ENCODE results near the gene CDK14. TPM values are rescaled to one million over a fixed set of nuclear protein-coding genes. Genes with fewer than 3 reads are reported as not detected.

The CDK14 gene
- total RNA-seq, 1 experiment from 2014 or later, result 57.9 TPM

DNA sequence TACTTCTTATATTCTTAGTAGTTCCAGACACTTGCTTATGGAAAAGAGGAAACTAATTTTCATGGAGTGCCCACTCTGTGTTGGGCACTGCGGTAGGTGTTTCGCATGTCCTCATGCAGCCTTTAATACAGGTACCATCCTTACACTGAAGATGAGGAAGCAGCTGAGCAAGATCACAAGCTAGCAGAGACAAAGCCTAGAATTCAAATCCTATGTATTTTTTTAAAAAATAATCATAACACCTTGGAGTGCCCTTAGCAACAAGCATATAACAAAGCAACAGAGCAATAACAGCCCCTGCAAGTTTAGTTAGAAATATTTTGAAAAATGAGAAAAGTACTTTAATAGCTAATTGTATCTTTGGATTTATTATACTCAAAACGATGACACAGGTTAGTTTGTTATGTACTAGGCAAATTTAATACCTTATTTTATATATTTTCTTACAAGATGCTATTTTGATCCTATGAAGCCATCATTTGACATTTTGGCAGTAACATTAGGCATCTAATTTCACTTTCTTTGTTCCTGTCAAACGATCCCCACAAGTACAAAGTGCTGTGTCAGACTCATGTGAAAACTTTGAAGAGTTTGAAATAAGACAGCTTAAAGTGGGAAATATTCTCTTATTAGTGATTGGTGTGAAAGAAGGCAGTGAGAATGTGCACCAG, 245.8 kb downstream of the CDK14 start (continued):
- TF ChIP-seq, protein P1, sequence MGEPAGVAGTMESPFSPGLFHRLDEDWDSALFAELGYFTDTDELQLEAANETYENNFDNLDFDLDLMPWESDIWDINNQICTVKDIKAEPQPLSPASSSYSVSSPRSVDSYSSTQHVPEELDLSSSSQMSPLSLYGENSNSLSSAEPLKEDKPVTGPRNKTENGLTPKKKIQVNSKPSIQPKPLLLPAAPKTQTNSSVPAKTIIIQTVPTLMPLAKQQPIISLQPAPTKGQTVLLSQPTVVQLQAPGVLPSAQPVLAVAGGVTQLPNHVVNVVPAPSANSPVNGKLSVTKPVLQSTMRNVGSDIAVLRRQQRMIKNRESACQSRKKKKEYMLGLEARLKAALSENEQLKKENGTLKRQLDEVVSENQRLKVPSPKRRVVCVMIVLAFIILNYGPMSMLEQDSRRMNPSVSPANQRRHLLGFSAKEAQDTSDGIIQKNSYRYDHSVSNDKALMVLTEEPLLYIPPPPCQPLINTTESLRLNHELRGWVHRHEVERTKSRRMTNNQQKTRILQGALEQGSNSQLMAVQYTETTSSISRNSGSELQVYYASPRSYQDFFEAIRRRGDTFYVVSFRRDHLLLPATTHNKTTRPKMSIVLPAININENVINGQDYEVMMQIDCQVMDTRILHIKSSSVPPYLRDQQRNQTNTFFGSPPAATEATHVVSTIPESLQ (CRISPR knock-in tag; IDR thresholded peaks at IDR 0.05), result no peak
- TF ChIP-seq, protein P2, sequence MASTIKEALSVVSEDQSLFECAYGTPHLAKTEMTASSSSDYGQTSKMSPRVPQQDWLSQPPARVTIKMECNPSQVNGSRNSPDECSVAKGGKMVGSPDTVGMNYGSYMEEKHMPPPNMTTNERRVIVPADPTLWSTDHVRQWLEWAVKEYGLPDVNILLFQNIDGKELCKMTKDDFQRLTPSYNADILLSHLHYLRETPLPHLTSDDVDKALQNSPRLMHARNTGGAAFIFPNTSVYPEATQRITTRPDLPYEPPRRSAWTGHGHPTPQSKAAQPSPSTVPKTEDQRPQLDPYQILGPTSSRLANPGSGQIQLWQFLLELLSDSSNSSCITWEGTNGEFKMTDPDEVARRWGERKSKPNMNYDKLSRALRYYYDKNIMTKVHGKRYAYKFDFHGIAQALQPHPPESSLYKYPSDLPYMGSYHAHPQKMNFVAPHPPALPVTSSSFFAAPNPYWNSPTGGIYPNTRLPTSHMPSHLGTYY (CRISPR knock-in tag; IDR thresholded peaks at IDR 0.05), result no peak
- TF ChIP-seq, protein P3, sequence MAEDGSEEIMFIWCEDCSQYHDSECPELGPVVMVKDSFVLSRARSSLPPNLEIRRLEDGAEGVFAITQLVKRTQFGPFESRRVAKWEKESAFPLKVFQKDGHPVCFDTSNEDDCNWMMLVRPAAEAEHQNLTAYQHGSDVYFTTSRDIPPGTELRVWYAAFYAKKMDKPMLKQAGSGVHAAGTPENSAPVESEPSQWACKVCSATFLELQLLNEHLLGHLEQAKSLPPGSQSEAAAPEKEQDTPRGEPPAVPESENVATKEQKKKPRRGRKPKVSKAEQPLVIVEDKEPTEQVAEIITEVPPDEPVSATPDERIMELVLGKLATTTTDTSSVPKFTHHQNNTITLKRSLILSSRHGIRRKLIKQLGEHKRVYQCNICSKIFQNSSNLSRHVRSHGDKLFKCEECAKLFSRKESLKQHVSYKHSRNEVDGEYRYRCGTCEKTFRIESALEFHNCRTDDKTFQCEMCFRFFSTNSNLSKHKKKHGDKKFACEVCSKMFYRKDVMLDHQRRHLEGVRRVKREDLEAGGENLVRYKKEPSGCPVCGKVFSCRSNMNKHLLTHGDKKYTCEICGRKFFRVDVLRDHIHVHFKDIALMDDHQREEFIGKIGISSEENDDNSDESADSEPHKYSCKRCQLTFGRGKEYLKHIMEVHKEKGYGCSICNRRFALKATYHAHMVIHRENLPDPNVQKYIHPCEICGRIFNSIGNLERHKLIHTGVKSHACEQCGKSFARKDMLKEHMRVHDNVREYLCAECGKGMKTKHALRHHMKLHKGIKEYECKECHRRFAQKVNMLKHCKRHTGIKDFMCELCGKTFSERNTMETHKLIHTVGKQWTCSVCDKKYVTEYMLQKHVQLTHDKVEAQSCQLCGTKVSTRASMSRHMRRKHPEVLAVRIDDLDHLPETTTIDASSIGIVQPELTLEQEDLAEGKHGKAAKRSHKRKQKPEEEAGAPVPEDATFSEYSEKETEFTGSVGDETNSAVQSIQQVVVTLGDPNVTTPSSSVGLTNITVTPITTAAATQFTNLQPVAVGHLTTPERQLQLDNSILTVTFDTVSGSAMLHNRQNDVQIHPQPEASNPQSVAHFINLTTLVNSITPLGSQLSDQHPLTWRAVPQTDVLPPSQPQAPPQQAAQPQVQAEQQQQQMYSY (CRISPR knock-in tag; IDR thresholded peaks at IDR 0.05), result no peak
- TF ChIP-seq, protein P4, sequence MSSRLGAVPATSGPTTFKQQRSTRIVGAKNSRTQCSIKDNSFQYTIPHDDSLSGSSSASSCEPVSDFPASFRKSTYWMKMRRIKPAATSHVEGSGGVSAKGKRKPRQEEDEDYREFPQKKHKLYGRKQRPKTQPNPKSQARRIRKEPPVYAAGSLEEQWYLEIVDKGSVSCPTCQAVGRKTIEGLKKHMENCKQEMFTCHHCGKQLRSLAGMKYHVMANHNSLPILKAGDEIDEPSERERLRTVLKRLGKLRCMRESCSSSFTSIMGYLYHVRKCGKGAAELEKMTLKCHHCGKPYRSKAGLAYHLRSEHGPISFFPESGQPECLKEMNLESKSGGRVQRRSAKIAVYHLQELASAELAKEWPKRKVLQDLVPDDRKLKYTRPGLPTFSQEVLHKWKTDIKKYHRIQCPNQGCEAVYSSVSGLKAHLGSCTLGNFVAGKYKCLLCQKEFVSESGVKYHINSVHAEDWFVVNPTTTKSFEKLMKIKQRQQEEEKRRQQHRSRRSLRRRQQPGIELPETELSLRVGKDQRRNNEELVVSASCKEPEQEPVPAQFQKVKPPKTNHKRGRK (CRISPR knock-in tag; IDR thresholded peaks at IDR 0.05; ENCODE audit: borderline replicate concordance), result no peak

DNA sequence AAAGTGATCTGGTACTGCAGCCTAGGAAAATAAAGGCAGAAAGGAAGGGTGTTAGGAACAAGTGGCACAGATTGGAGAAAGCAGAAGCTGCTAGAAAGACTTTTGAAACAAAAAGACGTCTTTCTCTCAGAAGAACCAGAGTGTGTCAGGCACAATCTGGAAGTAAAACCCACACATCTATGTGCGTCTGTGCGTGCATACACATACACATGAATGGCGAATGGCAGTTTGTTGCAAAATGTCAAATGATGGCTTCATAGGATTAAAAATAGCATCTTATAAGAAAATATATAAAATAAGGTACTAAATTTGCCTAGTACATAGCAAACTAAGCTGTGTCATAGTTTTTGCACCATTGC, 246.3 kb downstream of the CDK14 start:
- POLR2A ChIA-PET, result no interaction called here
- Mint-ChIP-seq H3K36me3 (peaks cover 27% of the 10 kb centered on the region), H3K27me3 (ENCODE audit: low read depth) (no peaks in the 10 kb centered on the region), H3K4me3 (no peak overlapping the region), H3K9me3 (peaks cover 27% of the 10 kb centered on the region), H3K27ac (no peak overlapping the region), H3K4me1 (peaks cover 16% of the 10 kb centered on the region)
- no peak for DNase-seq (ENCODE audit: low spot score)
- no peak for ATAC-seq
- TF ChIP-seq, protein P5, sequence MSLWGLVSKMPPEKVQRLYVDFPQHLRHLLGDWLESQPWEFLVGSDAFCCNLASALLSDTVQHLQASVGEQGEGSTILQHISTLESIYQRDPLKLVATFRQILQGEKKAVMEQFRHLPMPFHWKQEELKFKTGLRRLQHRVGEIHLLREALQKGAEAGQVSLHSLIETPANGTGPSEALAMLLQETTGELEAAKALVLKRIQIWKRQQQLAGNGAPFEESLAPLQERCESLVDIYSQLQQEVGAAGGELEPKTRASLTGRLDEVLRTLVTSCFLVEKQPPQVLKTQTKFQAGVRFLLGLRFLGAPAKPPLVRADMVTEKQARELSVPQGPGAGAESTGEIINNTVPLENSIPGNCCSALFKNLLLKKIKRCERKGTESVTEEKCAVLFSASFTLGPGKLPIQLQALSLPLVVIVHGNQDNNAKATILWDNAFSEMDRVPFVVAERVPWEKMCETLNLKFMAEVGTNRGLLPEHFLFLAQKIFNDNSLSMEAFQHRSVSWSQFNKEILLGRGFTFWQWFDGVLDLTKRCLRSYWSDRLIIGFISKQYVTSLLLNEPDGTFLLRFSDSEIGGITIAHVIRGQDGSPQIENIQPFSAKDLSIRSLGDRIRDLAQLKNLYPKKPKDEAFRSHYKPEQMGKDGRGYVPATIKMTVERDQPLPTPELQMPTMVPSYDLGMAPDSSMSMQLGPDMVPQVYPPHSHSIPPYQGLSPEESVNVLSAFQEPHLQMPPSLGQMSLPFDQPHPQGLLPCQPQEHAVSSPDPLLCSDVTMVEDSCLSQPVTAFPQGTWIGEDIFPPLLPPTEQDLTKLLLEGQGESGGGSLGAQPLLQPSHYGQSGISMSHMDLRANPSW (CRISPR knock-in tag; conservative IDR thresholded peaks at IDR 0.05; ENCODE audit: low read depth), result no peak
- TF ChIP-seq HMGA2 (CRISPR knock-in tag; IDR thresholded peaks at IDR 0.05), result no peak
- TF ChIP-seq CREM (CRISPR knock-in tag; IDR thresholded peaks at IDR 0.05), result no peak
- TF ChIP-seq, protein P6, sequence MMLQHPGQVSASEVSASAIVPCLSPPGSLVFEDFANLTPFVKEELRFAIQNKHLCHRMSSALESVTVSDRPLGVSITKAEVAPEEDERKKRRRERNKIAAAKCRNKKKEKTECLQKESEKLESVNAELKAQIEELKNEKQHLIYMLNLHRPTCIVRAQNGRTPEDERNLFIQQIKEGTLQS (CRISPR knock-in tag; conservative IDR thresholded peaks at IDR 0.05), result no peak
- no peak for TF ChIP-seq GTF2I (CRISPR knock-in tag; conservative IDR thresholded peaks at IDR 0.05)
- TF ChIP-seq, protein P7, sequence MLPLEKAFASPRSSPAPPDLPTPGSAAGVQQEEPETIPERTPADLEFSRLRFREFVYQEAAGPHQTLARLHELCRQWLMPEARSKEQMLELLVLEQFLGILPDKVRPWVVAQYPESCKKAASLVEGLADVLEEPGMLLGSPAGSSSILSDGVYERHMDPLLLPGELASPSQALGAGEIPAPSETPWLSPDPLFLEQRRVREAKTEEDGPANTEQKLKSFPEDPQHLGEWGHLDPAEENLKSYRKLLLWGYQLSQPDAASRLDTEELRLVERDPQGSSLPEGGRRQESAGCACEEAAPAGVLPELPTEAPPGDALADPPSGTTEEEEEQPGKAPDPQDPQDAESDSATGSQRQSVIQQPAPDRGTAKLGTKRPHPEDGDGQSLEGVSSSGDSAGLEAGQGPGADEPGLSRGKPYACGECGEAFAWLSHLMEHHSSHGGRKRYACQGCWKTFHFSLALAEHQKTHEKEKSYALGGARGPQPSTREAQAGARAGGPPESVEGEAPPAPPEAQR (CRISPR knock-in tag; IDR thresholded peaks at IDR 0.05), result no peak
- no peak for TF ChIP-seq EMX1 (CRISPR knock-in tag; IDR thresholded peaks at IDR 0.05)
- TF ChIP-seq, protein P8, sequence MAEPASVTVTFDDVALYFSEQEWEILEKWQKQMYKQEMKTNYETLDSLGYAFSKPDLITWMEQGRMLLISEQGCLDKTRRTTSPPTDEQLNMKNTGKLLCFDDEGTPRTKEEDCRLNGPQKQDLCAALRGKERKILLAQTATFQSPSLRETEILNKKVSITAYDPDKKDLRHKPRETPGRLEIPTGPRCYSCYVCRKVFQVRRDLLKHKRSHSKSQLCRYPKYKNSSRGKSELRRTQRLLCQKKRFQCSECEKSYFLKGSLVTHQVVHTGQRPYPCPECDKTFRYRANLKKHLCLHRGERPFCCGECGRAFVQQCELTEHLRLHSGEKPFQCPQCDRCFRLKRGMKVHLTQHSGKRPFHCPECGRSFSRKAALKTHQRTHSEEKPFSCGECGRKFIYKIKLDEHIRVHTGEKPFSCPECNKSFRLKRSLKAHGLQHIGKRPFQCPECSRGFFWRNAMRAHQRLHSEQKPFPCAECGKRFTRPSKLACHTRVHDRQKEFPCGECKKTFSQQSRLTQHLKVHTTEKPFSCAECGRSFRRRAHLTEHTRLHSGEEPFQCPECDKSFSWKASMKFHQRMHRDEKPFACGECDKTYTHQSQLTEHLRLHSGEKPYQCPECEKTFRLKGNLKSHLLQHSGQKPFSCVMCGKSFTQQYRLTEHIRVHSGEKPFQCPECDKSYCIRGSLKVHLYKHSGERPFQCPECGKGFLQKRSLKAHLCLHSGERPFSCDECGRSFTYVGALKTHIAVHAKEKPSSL (CRISPR knock-in tag; conservative IDR thresholded peaks at IDR 0.05), result no peak
- TF ChIP-seq, protein P9, sequence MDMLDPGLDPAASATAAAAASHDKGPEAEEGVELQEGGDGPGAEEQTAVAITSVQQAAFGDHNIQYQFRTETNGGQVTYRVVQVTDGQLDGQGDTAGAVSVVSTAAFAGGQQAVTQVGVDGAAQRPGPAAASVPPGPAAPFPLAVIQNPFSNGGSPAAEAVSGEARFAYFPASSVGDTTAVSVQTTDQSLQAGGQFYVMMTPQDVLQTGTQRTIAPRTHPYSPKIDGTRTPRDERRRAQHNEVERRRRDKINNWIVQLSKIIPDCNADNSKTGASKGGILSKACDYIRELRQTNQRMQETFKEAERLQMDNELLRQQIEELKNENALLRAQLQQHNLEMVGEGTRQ (CRISPR knock-in tag; IDR thresholded peaks at IDR 0.05), result no peak
- CTCF ChIA-PET, result interaction anchor here (1.3 kb wide), 1 partner anchor 387 kb away, joined by 3 read pairs; no protein-coding TSS in a partner anchor
